Upper lobe of left lung (tissue), 6 donors: Measurements from ENCODE around the gene LRRC2. TPM values are rescaled to one million over a fixed set of nuclear protein-coding genes. Genes with fewer than 3 reads are reported as not detected.

Source experiments
- ATAC-seq, 2 donors: fragments of 200-7000 bp; cut with Tn5 transposase; one replicate each; pipeline ENCODE4 v1.9.1; 2022; ENCODE audit warnings: mild to moderate bottlenecking in 2 of 2, moderate library complexity in 2 of 2; ENCODE audit not compliant: low FRiP score in 2 of 2
- DNase-seq, 2 donors: peaks; one replicate each; pipeline ENCODE4 v3.0.0-alpha.2; 2019 to 2020
- H3K27ac ChIP-seq, 4 donors: fragments of 200-600 bp; sonication (generic); one replicate each; pipeline ENCODE4 v1.5.1; 2016 to 2019
- H3K27me3 ChIP-seq, 4 donors: fragments of 200-600 bp; sonication (generic); one replicate each; pipeline ENCODE4 v1.5.1; 2017 to 2019
- H3K36me3 ChIP-seq, 4 donors: fragments of 200-600 bp; sonication (generic); one replicate each; pipeline ENCODE4 v1.5.1; 2016 to 2019
- H3K4me1 ChIP-seq, 4 donors: fragments of 200-600 bp; sonication (generic); one replicate each; pipeline ENCODE4 v1.5.1; 2018 to 2019
- H3K4me3 ChIP-seq, 4 donors: fragments of 200-600 bp; sonication (generic); one replicate each; pipeline ENCODE4 v1.5.1; 2017 to 2019; ENCODE audit warnings: mild to moderate bottlenecking in 2 of 4, moderate library complexity in 1 of 4
- H3K9me3 ChIP-seq, 4 donors: fragments of 200-600 bp; sonication (generic); one replicate each; pipeline ENCODE4 v1.5.1; 2018 to 2019
- CTCF ChIP-seq, 6 experiments: fragments of 450-650 bp in 4 of 6; fragments of 200-600 bp in 2 of 6; sonication (generic) in 2 of 6; IDR thresholded peaks; one replicate each; pipeline ENCODE4 v1.5.1; 2016 to 2019; ENCODE audit warnings: antibody characterized with exemption in 6 of 6
- EP300 ChIP-seq, 4 donors: sonication (generic); formaldehyde crosslinking; IDR thresholded peaks; one replicate each; pipeline ENCODE4 v1.5.1; 2017; ENCODE audit warnings: antibody characterized with exemption in 4 of 4, control low read depth in 2 of 4
- POLR2A ChIP-seq, 4 donors: fragments of 450-650 bp; IDR thresholded peaks; one replicate each; pipeline ENCODE4 v1.5.1; 2016 to 2017; ENCODE audit warnings: antibody characterized with exemption in 4 of 4, mild to moderate bottlenecking in 2 of 4
- POLR2AphosphoS5 ChIP-seq, 2 donors: sonication (generic); formaldehyde crosslinking; IDR thresholded peaks; one replicate each; pipeline ENCODE4 v1.5.1; 2017; ENCODE audit warnings: antibody characterized with exemption in 2 of 2
- WGBS, 2 donors: methylation state at CpG; one replicate each; pipeline ENCODE4 v1.1.5; 2017 to 2018; 5-methylcytosine and 5-hydroxymethylcytosine counted together
- total RNA-seq, 6 donors: library from RNA; depleted of rRNA in 4 of 6; stranded (reverse); fragments of >200 nt in 4 of 6; gene quantifications; one replicate each; pipeline versions ENCODE4 v1.1.0 to v1.2.1, GENCODE V29; 2016 to 2021
- donor health status: DM: no; HTN: no; CAD: no; lungs with moderate emphysema.
- donor health status: DM: no; HTN: yes; CAD: no; lungs with severe emphysema.

LRRC2 gene
- total RNA-seq, 6 donors from 2014 or later: 1.1 to 4.2 (median 1.5) TPM

- Histone ChIP-seq H3K27ac (no peak overlapping the region), H3K36me3 (no peaks in the 10 kb centered on the region), H3K9me3 (no peaks in the 10 kb centered on the region), H3K4me3 (no peak overlapping the region), H3K27me3 (no peaks in the 10 kb centered on the region), H3K4me1 (no peaks in the 10 kb centered on the region)
- no peak for DNase-seq
- ATAC-seq: no peak
- WGBS, 2 donors: 89 to 95% methylated on average over 4 of the region's 4 CpGs
- TF ChIP-seq EP300 (IDR thresholded peaks at IDR 0.05) (no peak), POLR2A (IDR thresholded peaks at IDR 0.05) (no peak), CTCF (IDR thresholded peaks at IDR 0.05) (no peak), POLR2AphosphoS5 (IDR thresholded peaks at IDR 0.05) (no peak)
Observed at GRCh38 chr3:46516521-46516920, 49.6 kb downstream of the LRRC2 start.

GRCh38 chr3:46512191-46512749, 53.8 kb downstream of the LRRC2 start:
- no peak for ATAC-seq
- H3K4me3 ChIP-seq: no peak overlapping the region
- no peaks in the 10 kb centered on the region for H3K4me1 ChIP-seq
- no peaks in the 10 kb centered on the region for H3K9me3 ChIP-seq
- no peaks in the 10 kb centered on the region for H3K36me3 ChIP-seq
- 77 to 86% methylated on average over 2 of the region's 2 CpGs for WGBS, 2 donors
- H3K27me3 ChIP-seq: no peaks in the 10 kb centered on the region
- H3K27ac ChIP-seq: no peak overlapping the region
- DNase-seq: no peak
- TF ChIP-seq POLR2A (IDR thresholded peaks at IDR 0.05) (no peak), EP300 (IDR thresholded peaks at IDR 0.05) (no peak), POLR2AphosphoS5 (IDR thresholded peaks at IDR 0.05) (no peak), CTCF (IDR thresholded peaks at IDR 0.05) (no peak)

GRCh38 chr3:46509661-46510187, 56.4 kb downstream of the LRRC2 start:
- H3K36me3 ChIP-seq: no peaks in the 10 kb centered on the region
- no peak overlapping the region for H3K27ac ChIP-seq
- H3K4me1 ChIP-seq: no peaks in the 10 kb centered on the region
- WGBS, 2 donors: 83 to 85% methylated on average over 4 of the region's 4 CpGs
- no peak for ATAC-seq
- DNase-seq: no peak
- TF ChIP-seq EP300 (IDR thresholded peaks at IDR 0.05): no peak
- TF ChIP-seq POLR2AphosphoS5 (IDR thresholded peaks at IDR 0.05): no peak
- TF ChIP-seq CTCF (IDR thresholded peaks at IDR 0.05): no peak
- TF ChIP-seq POLR2A (IDR thresholded peaks at IDR 0.05): no peak
- no peaks in the 10 kb centered on the region for H3K9me3 ChIP-seq
- no peak overlapping the region for H3K4me3 ChIP-seq
- H3K27me3 ChIP-seq: no peaks in the 10 kb centered on the region

GRCh38 chr3:46508850-46509591, 57.1 kb downstream of the LRRC2 start:
- DNase-seq (no peak), ATAC-seq (no peak)
- Histone ChIP-seq H3K27ac (no peak overlapping the region), H3K27me3 (no peaks in the 10 kb centered on the region), H3K9me3 (no peaks in the 10 kb centered on the region), H3K4me3 (no peak overlapping the region), H3K36me3 (no peaks in the 10 kb centered on the region), H3K4me1 (no peaks in the 10 kb centered on the region)
- WGBS, 2 donors: 92 to 93% methylated on average over 4 of the region's 4 CpGs
- no peak for TF ChIP-seq POLR2A (IDR thresholded peaks at IDR 0.05)
- TF ChIP-seq POLR2AphosphoS5 (IDR thresholded peaks at IDR 0.05): no peak

- H3K4me3 ChIP-seq: no peak overlapping the region
- H3K9me3 ChIP-seq: no peaks in the 10 kb centered on the region
- no peak overlapping the region for H3K27ac ChIP-seq
- ATAC-seq: no peak
- H3K27me3 ChIP-seq: no peaks in the 10 kb centered on the region
- 81 to 86% methylated on average over 3 of the region's 3 CpGs for WGBS, 2 donors
- no peak for TF ChIP-seq POLR2AphosphoS5 (IDR thresholded peaks at IDR 0.05)
- TF ChIP-seq EP300 (IDR thresholded peaks at IDR 0.05): no peak
- no peak for TF ChIP-seq CTCF (IDR thresholded peaks at IDR 0.05)
- no peak for TF ChIP-seq POLR2A (IDR thresholded peaks at IDR 0.05)
- H3K4me1 ChIP-seq: no peaks in the 10 kb centered on the region
- no peaks in the 10 kb centered on the region for H3K36me3 ChIP-seq
- no peak for DNase-seq
Observed at GRCh38 chr3:46506526-46506925, 59.6 kb downstream of the LRRC2 start.
